ENCODE results near the gene WDR91.
"Not testable (repeated sequence)": the region's sequence is repeated elsewhere in the genome, so short reads cannot be mapped to it uniquely, and the experiment has no call there.

WDR91 gene

DNA sequence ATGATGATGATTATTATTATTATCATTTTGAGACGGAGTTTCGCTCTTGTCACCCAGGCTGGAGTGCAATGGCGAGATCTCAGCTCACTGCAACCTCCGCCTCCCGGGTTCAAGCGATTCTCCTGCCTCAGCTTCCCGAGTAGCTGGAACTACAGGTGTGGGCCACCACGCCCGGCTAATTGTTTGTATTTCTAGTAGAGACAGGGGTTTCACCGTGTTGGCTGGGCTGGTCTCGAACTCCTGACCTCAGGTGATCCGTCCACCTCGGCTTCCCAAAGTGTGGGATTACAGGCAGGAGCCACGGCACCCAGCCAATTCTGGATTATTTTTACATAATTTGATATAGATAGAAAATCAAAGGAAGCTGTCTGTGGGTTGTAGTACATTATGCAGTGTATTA, 22.8 kb upstream of the WDR91 start:
- not testable (repeated sequence) for DNase-seq (ENCODE audit: low read depth in 2 of 2)

DNA sequence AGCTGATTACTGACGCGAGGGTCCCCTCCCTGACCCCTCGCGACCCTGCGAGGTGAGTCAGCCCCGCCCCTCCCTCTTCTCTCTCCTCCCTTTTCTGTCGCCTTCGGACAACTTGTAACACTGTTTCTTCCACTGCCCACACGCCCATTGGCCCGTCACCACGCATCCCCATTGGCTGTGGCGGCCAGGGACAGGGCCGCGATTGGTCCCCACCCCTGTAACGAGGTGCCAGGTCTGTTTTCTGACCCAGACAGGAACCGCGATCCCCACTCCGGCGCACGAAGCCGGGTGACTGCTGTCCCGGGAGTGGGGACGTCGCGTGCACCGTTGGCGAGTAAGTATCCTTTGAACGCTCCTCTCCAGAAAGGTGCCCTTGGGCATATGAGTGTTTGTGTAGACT, 22.2 kb upstream of the WDR91 start, which contains the start of gene STRA8:
Gene STRA8 (plus strand): TSS at position 269 of the 400 bp plus-strand sequence. CDS start 6,687 bp downstream, outside the sequence.
- DNase-seq (ENCODE audit: low read depth in 2 of 2) = no peak

DNA sequence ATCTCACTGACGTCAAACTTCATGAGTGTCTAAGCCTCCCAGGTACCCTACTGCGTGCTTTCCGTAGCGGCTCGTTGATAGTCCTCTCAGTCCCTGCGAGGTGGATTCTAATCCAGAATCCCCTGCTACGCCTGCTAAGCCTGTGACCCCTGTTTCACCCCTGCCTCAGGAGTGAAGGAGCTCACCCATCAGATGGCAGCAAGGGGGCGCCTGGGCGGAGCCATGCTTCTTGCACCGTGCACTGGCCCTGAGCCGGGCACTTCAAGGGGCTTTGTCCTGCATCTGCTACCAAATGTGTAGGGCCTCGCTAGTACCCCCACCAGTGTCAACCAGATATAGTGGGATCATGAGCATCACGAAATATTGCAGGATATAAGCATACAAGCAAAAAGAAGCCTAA, 21.4 kb upstream of the WDR91 start:
- DNase-seq (ENCODE audit: low read depth in 2 of 2) = no peak

DNA sequence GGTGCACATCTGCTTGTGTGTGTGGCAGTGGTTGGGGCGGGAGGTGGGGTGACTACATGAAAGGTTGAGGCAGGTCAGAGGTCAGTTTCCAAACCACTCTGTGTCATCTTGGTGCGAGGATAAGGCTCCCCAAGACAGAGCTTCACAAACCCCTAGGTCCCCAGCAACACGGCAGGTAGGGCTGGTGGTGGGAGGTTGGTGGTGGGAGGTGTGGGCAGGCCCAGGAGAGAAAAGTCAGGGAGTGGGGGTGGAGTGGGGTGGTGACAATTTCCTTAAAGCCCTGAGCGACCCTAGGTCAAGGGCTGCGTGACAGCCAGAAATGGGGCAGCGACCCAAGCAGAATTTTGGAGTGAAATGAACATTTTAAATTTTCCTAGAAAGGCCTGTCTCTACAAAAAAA, 20.8 kb upstream of the WDR91 start:
- DNase-seq (ENCODE audit: low read depth in 2 of 2) = no peak

DNA sequence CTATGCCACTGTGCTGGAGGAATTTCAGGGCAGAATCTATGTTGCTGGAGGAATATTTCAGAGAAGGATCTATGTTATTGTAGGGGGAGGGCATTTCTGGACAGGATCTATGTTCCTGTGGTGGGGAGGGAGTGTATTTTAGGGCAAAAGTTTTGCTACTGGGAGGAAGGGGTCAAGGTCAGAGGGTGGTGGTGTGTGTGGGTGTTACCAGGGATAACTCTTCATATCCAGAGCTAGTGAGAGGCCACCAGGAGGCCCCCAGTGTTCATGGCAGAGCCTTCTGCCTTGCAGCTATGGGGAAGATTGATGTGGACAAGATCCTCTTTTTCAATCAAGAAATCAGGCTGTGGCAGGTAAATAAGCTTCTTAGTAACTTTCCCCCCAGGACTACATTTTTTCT, 20.4 kb upstream of the WDR91 start:
- DNase-seq (ENCODE audit: low read depth in 2 of 2) = no peak

DNA sequence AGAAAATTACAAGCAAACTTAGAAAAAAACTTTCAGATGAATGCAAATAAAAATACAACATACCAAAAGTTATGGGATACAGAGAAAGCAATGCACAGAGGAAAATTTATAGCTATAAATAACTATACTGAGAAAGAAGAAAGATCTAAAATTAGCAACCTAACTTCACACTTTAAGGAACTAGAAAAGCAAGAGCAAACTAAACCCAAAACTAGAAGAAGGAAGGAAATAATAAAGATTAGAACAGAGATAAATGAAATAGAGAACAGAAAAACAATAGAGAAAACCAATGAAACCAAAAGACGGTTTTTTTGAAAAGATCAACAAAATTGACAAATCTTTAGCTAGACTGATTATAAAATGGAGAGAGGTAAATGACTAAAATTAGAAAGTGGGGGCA, 12.7 kb upstream of the WDR91 start:
- DNase-seq (ENCODE audit: low read depth in 2 of 2) = no peak

DNA sequence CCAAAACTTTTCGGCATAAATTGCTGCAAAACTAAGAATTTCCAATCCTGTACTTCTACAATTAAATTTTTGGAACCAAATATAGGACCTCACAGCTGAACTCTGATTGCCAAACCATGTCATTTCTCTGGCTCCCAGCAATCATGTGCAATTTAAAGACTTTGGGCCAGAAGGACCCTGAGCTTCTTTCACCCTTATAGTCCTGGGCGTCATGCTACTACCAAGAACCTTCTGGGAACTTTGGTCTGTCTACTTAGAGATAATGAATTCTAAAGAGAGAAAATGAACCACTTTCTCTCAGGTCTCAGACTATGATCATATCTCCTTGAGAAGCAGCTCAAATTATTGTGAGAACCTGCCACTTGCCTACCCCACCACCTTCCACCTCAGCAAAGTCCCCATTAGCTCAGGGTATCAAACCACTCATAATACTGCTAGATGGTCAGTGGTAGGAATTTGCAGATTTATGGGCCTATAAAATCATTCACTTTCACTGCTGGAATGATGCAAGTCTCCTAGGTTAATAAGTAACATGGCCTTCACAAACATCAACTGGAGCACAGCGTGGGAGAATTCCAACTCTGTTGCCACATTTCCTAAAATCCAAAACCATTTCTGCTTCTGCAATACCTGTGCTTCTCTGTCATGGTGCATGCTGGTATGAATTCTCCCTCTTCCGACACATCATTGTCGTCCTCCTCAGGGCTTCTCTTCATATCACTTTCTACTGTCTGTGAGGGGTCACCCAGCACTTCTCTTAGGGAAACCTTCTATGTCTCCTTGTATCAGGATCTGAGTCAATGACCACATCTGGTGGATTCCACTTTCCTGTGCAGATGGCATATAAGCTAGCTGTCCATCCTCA, 6.6 kb upstream of the WDR91 start:
- no peak for DNase-seq (ENCODE audit: low read depth in 2 of 2)

DNA sequence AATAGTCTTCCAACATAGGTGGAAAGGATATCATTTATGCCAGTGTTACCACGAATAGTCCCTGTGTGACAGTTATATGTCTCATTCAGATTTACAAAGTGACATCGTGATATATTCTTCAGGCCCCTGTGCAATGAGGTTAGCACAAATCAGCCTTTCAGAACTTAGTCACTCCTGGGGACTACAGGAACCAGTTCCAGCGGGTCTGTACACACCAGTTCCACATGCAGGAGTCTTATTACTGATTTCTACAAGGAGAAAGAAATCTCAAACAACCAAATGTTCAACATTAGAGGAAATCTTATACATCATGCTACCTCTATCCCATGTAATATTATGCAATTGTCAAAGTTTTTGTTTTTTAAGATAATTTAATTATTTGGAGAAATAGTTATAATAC, 4.4 kb upstream of the WDR91 start:
- no peak for DNase-seq (ENCODE audit: low read depth in 2 of 2)

DNA sequence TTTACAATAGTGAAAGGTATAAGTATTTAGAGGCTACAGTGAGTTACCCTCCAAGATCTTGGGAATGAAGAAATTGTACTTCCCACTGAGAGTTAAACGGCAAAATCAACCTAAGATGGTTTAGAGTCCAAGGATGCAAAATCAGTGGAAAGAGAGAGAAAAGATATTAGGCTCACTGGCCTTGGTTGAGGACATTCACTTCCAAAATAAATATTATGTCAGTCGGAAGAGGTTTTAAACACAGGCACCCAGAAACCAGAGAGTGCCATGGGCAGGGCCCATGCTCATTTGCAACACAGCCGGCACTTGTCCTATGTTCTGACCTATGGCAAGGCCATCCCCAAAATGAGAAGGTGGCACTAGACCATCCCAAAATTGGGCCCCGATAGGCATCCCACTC, 3.9 kb upstream of the WDR91 start:
- DNase-seq (ENCODE audit: low read depth in 2 of 2) = no peak

DNA sequence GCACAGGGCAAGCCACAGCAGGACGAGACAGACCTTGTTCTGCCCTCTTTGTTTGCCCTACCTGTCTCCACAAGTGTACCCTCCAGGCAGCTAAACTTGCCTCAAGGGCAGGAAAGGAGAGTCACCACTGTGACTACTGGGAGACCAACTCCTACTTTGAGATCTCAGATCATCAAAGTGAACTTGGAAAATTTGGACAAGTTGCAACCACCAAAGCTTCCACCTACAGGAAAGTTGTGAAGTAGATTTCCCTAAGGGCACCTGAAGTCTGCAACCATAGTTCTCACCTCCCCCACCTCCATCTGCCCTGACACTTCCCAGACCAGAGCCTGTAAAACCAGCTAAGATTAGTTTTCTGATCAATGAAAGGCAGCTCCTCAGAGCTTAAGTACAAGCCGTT, 2.5 kb upstream of the WDR91 start:
- no peak for DNase-seq (ENCODE audit: low read depth in 2 of 2)

DNA sequence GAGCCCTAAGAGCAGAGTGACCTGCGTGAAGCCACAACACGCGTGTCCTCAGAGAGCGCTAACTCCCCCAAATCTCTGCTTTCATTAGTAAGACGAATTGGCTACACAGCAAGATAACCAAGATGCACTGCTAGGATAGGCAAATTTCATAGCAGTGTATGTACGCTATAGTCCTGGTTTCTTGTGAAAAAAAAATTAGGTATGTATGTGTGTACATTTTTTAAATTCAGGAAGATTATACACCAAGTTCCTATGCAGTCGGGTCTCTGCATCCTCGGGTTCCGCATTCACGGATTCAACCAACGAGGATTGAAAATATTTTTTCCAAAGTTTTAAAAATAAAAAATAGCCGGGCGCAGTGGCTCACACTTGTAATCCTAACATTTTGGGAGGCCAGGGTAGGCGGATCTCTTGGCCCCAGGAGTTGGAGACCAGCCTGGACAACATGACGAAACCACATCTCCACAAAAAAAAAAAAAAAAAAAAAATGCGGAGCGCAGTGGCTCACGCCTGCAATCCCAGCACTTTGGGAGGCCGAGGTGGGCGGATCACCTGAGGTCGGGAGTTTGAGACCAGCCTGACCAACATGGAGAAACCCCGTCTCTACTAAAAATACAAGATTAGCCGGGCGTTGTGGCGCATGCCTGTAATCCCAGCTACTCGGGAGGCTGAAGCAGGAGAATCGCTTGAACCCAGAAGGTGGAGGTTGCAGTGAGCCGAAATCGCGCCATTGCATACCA, 790 bp upstream of the WDR91 start:
- not testable (repeated sequence) for DNase-seq (ENCODE audit: low read depth in 2 of 2)

DNA sequence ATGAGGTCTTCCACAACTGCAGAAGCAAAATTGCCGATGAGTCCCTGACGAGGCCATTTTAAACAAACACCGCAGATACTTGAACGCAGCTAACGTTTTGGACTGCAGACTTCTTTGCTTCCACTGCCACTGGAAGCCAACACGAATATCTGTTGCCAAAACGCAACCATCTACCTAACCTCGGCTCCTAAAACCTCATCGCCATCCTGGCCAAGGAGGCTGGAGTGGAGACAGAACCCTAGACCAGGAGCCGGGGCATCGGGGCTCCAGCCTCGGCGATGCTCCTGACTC, 493 bp downstream of the WDR91 start:
- DNase-seq (ENCODE audit: low read depth in 2 of 2) = no peak

DNA sequence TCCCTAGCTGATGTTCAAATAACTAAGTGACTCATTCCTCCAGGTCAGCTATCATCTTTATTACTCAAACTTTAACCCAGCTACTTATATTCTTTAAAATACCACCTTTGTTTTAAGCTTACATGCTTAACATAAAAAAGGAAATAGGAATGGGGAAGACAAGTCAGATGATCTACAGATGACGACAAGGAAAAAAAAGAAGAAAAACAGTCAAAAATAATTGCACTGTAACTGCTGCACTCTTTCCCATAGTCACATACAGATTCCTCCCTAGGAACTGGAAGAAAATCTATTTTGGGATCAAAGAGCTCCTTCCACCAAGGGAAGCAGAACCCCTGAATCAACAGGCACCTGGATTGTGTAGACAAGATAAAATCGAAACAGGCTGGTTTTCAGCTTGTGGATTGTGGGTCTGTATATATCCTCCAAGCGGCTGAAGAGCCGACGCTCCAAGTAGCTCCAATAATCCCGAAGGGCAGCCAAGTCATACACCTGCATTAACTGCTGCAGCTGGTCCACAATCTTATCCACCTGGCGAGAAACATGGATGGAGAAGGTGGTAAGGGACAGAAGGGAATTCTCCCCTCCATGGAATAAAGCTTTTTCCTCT, 2.0 kb downstream of the WDR91 start:
- DNase-seq (ENCODE audit: low read depth in 2 of 2) = no peak

DNA sequence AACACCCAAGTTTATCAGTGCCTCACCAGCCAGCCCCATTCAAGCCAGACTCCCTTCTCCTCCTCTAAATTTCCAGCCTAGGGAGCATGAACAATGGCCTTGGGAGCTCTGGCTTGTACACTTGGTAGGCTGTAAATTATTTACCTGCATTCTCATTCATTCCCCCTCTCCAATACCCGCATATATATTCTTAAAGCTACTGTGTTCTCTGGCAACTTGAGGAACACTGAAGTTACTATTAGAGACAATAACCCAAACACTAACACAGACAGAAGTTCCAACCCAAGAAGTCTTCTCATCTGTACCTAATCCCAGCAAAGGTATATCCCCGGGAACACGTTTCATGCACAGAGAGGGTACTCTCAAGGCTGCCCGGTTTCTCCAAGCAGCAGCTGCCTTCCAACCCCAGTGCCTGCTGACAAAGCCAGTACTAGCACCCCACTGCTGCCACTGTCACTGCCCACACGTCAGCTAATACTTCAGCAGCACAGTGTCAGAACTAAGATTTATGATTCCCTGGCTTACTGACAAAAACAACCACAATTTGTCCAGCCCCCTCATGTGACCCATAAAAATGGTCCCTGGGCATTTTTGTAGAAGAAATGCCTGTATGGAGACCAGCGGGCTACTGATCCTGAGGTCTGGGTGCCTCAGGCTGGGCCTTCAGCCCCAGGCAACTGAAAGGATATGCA, 3.1 kb downstream of the WDR91 start:
- no peak for DNase-seq (ENCODE audit: low read depth in 2 of 2)

DNA sequence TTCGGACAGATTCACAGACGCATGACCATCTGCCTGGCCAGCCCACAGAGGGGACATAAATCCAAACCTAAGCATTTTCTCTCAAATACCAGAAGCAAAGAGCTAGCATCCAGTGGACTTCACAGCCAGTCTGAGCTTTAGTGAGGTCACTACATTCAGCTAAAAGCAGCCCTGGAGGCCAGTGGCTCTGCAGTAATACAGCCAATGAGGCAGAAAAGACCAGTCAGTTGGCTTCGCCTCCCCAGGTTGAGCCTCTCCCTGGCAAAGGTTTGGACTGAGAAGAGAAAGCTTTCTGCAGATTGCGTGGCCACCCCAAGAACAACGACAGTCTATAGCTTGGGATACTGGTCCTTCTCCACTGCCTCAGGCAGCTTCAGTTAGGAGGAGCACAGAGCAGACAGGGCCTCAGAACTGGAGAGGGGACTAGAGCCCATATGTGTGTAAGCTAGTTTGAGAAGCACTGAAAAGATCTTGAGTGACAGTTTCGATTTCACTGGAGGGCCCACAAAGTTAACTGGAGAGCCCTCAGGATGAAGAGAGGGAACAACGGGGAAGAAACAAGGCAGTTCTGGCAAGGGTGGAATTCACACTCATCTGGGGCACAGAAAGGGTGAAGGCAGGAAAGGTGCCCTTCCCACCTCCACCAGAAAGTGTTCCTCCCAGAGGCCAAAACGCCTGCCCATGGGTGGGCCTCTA, 3.8 kb downstream of the WDR91 start:
- DNase-seq (ENCODE audit: low read depth in 2 of 2) = no peak

DNA sequence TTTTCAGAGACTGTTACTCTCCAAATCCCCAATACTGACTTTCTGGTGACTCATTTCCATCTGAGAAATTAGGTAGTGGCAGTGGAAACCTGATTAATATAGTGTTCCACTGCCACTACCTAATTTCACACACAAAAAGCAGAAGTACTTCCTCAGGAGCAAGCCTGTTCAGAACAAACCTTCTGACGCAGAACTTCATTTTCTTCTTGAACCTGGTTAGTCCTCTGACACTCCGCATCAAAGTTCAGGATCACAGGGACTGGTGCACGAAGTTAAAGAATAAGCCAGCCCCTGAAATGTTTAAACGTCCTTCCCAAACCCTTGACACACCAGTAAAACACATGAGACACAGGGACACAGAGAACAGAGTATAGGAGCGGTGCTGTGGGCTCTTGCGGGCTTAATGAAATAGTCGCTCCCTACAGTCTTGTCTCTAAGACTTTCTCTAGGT, 4.4 kb downstream of the WDR91 start:
- no peak for DNase-seq (ENCODE audit: low read depth in 2 of 2)

DNA sequence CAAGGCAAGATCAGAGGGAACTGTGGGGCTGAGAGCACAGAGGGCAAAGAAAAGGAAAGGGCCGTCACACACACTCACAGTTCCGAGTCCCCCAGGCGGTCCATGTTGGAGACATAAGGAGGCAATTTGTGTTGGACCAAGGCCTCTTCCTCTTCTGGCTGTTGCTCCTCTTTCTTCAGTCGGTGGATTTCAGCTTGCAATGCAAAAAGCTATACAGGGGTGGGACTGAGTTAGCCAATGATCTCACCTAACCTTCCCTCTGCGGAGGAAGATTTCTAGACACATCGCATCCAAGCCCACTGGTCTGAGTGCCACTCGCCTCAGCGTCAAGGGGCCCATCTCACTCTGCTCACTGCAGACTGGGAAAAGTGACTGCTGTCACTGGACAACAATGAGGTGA, 5.5 kb downstream of the WDR91 start:
- no peak for DNase-seq (ENCODE audit: low read depth in 2 of 2)

DNA sequence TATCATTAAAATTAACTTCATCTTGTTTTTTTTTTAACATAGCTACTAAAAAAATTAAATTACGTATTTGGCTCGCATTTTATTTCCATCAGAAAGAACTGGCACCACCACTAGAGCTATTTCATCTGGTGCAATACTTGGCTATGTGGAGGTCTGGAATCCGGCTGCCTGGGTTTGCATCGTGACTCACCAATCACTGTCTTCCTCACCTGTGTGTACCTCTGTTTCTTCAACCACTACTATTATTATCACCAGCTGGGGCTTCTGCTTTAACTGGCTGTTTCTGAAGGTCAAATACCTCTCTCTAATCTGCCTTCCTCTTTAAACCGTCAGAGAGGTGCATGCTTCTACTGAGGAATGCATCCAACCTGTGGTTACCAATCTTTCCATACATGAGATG, 6.5 kb downstream of the WDR91 start:
- DNase-seq (ENCODE audit: low read depth in 2 of 2) = no peak

DNA sequence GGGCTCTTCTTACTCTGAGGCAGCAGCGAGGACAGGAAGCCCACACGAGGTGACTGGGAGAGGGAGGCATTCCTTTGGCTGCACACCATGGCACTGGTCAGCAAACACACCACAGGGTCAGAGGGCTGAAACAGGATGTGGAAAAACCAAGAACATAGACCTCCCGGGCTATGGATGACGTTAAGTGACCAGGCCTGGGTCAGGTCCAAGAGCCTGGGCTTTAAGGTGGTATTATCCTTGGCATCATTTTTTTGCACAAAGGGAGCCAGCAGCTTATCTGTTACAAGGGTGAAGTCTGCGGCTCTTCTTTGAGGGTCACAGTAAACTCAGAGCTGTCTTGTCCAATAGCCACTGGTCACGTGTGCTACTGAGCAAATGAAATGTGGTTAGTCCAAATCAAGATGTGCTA, 7.0 kb downstream of the WDR91 start:
- DNase-seq (ENCODE audit: low read depth in 2 of 2) = no peak

DNA sequence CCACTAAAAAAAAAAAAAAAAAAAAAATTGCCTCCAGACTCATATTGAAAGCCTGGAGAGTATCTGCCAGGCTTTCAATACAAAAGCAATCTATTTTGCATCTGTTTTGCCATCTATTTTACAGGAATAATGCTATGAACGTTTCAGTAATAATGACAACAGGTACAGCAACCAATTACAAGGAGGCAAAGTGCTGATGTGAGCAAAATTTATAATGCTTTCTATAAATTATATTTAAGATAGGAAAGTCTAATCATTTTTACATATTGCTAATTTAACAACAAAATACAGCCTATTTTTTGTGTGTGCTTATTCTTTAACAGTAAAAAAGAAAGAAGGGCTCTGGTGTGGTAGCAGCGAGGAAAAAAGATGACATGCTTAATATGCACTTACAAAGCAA, 10.0 kb downstream of the WDR91 start:
- no peak for DNase-seq (ENCODE audit: low read depth in 2 of 2)

DNA sequence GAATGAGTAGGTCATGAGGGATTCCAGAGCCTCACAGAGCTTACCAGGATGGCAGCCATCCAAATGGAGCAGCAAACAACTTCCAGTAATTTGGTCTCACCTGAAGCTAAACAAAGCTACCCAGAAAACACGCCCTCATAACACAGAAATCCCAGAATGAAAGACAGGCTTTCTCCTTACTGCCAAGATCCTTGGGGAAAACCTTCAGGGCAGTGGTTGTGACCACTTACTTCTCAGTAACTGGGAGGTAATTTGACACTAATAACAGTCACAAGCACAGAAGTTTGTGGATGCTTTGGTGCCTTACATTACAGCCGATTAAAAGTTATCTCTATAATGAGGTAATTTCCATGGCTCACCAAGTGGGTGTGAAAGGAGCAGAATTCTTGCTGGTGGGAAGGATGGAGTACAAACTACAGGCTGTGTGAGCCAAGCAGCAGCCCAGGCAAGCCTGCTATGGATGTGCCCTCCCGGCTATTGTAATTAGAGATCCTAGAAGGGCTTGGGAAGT, 10.4 kb downstream of the WDR91 start:
- no peak for DNase-seq (ENCODE audit: low read depth in 2 of 2)

Measured in fibroblast of skin of left quadriceps (primary cell).